Skeletal muscle tissue (tissue), 4 donors: ENCODE measurements around the gene L1TD1. TPM values are rescaled to one million over a fixed set of nuclear protein-coding genes. Genes with fewer than 3 reads are reported as not detected.
"Not testable (repeated sequence)": the region's sequence is repeated elsewhere in the genome, so short reads cannot be mapped to it uniquely, and the experiment has no call there.

Experiments
- H3K27ac ChIP-seq: one replicate; pipeline ENCODE4 v1.7.0; 2013; ENCODE audit warnings: mild to moderate bottlenecking, low read depth, low read length, inconsistent platforms
- H3K27me3 ChIP-seq, 3 donors: one replicate each; pipeline ENCODE4 v1.7.0; 2013; ENCODE audit warnings: low read length in 3 of 3; ENCODE audit not compliant: control insufficient read depth in 3 of 3, insufficient read depth in 3 of 3
- H3K36me3 ChIP-seq, 3 donors: one replicate each; pipeline ENCODE4 v1.7.0; 2013; ENCODE audit warnings: low read length in 3 of 3; ENCODE audit not compliant: control insufficient read depth in 3 of 3, insufficient read depth in 3 of 3
- H3K4me1 ChIP-seq, 3 donors: one replicate each; pipeline ENCODE4 v1.7.0; 2013; ENCODE audit warnings: low read length in 3 of 3, mild to moderate bottlenecking in 3 of 3; ENCODE audit not compliant: control insufficient read depth in 3 of 3, insufficient read depth in 3 of 3
- H3K4me3 ChIP-seq, 3 donors: one replicate each; pipeline ENCODE4 v1.7.0; 2013; ENCODE audit warnings: low read length in 3 of 3
- H3K9ac ChIP-seq, 3 donors: one replicate each; pipeline ENCODE4 v1.7.0; 2013; ENCODE audit warnings: low read length in 3 of 3, mild to moderate bottlenecking in 3 of 3, moderate library complexity in 2 of 3, low read depth in 1 of 3
- H3K9me3 ChIP-seq, 3 donors: one replicate each; pipeline ENCODE4 v1.7.0; 2013; ENCODE audit warnings: low read length in 3 of 3; ENCODE audit not compliant: control insufficient read depth in 3 of 3
- total RNA-seq: library from RNA; depleted of rRNA; stranded (reverse); fragments of >200 nt; gene quantifications from one replicate; pipeline ENCODE4 v1.2.3, GENCODE V29; 2014
- donor health status: Osteomylitis.

Gene L1TD1
- not detected for total RNA-seq

GRCh38 chr1:62194651-62195544 is at the start of gene L1TD1:
TSS of gene L1TD1 (plus strand) at chr1:62194849. CDS start at chr1:62206629, 11,780 bp downstream.
- Histone ChIP-seq H3K9ac (no peak within 1 kb of the TSS), H3K9me3 (no peaks in the 10 kb centered on the region), H3K27ac (no peak within 1 kb of the TSS), H3K4me3 (no peak within 1 kb of the TSS), H3K4me1 (no peaks in the 10 kb centered on the region), H3K36me3 (no peaks in the 10 kb centered on the region), H3K27me3 (peaks cover 13 to 17% (median 16%) of the 10 kb centered on the region in 3 donors)

GRCh38 chr1:62159940-62160348 is 34.7 kb upstream of the L1TD1 start:
- Histone ChIP-seq H3K4me3 (no peak overlapping the region), H3K27ac (no peak overlapping the region), H3K9ac (no peak overlapping the region), H3K9me3 (no peaks in the 10 kb centered on the region), H3K27me3 (no peaks in the 10 kb centered on the region), H3K4me1 (no peaks in the 10 kb centered on the region), H3K36me3 (peaks cover 2 to 9% (median 8%) of the 10 kb centered on the region in 3 donors)

- H3K4me1 ChIP-seq: no peaks in the 10 kb centered on the region
Measured at GRCh38 chr1:62161711-62162110, 32.9 kb upstream of the L1TD1 start.

GRCh38 chr1:62170380-62170779 is 24.3 kb upstream of the L1TD1 start:
- H3K36me3 ChIP-seq, H3K9me3 ChIP-seq, H3K27ac ChIP-seq, H3K9ac ChIP-seq, H3K27me3 ChIP-seq, H3K4me1 ChIP-seq, H3K4me3 ChIP-seq: not testable (repeated sequence)

More at GRCh38 chr1:62161711-62162110, 32.9 kb upstream of the L1TD1 start:
- Histone ChIP-seq H3K27me3 (no peaks in the 10 kb centered on the region), H3K9ac (no peak overlapping the region), H3K9me3 (no peaks in the 10 kb centered on the region), H3K27ac (no peak overlapping the region), H3K36me3 (peaks cover 2 to 9% (median 8%) of the 10 kb centered on the region in 3 donors), H3K4me3 (no peak overlapping the region)

GRCh38 chr1:62175568-62176179 is 19.0 kb upstream of the L1TD1 start:
- H3K27me3 ChIP-seq: peaks cover 0 to 6% (median 4%) of the 10 kb centered on the region in 3 donors
- H3K36me3 ChIP-seq: no peaks in the 10 kb centered on the region
- H3K27ac ChIP-seq: no peak overlapping the region
- no peaks in the 10 kb centered on the region for H3K4me1 ChIP-seq
- H3K4me3 ChIP-seq: no peak overlapping the region
- H3K9ac ChIP-seq: no peak overlapping the region
- no peaks in the 10 kb centered on the region for H3K9me3 ChIP-seq

- no peak overlapping the region for H3K27ac ChIP-seq
- H3K9me3 ChIP-seq: no peaks in the 10 kb centered on the region
- peaks cover 0 to 6% (median 4%) of the 10 kb centered on the region in 3 donors for H3K27me3 ChIP-seq
- no peak overlapping the region for H3K9ac ChIP-seq
- H3K36me3 ChIP-seq: no peaks in the 10 kb centered on the region
- no peak overlapping the region for H3K4me3 ChIP-seq
- H3K4me1 ChIP-seq: no peaks in the 10 kb centered on the region
Measured at GRCh38 chr1:62176597-62177312, 17.9 kb upstream of the L1TD1 start.

GRCh38 chr1:62177621-62178020 is 17.0 kb upstream of the L1TD1 start:
- Histone ChIP-seq H3K36me3 (no peaks in the 10 kb centered on the region), H3K9ac (no peak overlapping the region)

GRCh38 chr1:62178372-62178771 is 16.3 kb upstream of the L1TD1 start:
- Histone ChIP-seq H3K27ac (no peak overlapping the region), H3K4me3 (no peak overlapping the region)

More at GRCh38 chr1:62177621-62178020, 17.0 kb upstream of the L1TD1 start:
- H3K27ac ChIP-seq: no peak overlapping the region
- no peaks in the 10 kb centered on the region for H3K4me1 ChIP-seq
- peaks cover 0 to under 1% (median 0%) of the 10 kb centered on the region in 3 donors for H3K27me3 ChIP-seq
- H3K9me3 ChIP-seq: no peaks in the 10 kb centered on the region
- no peak overlapping the region for H3K4me3 ChIP-seq

GRCh38 chr1:62180054-62180453 is 14.6 kb upstream of the L1TD1 start:
- not testable (repeated sequence) for H3K36me3 ChIP-seq

More at GRCh38 chr1:62178372-62178771, 16.3 kb upstream of the L1TD1 start:
- Histone ChIP-seq H3K27me3 (no peaks in the 10 kb centered on the region), H3K4me1 (no peaks in the 10 kb centered on the region), H3K36me3 (no peaks in the 10 kb centered on the region), H3K9ac (no peak overlapping the region), H3K9me3 (no peaks in the 10 kb centered on the region)

More at GRCh38 chr1:62180054-62180453, 14.6 kb upstream of the L1TD1 start:
- H3K9ac ChIP-seq, H3K27me3 ChIP-seq, H3K27ac ChIP-seq, H3K4me3 ChIP-seq, H3K9me3 ChIP-seq, H3K4me1 ChIP-seq: not testable (repeated sequence)
